GM12873 (cell line): ENCODE measurements around the gene DOK6.

ENCODE experiments used
- CTCF ChIP-seq: IDR thresholded peaks from 2 replicates; pipeline ENCODE4 v1.5.1; 2012; ENCODE audit warnings: low read depth, mild to moderate bottlenecking, moderate library complexity, low read length, control low read depth; ENCODE audit not compliant: insufficient read depth; ENCODE audit errors: missing control alignments

The DOK6 gene

GRCh38 chr18:69845593-69846506, 445.2 kb downstream of the DOK6 start:
- TF ChIP-seq CTCF, result peak; percentile 19

DNA sequence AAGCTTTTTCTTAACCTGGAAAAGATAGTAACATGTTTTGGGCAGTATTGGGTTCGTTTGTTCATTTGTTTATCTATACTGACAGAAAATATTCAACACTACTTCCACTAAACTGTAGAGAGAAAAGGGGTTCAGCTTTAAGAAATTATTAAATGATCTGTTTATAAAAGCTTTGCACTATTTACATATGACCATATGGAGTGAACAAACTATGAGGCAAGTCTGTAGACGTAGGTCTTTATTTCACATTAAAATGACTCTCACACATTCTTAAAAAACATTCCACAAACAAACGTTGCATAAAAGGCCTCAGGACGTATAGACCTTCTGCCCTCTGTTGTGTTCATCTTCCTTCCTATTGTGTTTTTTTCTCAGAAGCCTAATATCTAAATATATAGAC, 452.4 kb downstream of the DOK6 start:
- no peak for TF ChIP-seq CTCF

DNA sequence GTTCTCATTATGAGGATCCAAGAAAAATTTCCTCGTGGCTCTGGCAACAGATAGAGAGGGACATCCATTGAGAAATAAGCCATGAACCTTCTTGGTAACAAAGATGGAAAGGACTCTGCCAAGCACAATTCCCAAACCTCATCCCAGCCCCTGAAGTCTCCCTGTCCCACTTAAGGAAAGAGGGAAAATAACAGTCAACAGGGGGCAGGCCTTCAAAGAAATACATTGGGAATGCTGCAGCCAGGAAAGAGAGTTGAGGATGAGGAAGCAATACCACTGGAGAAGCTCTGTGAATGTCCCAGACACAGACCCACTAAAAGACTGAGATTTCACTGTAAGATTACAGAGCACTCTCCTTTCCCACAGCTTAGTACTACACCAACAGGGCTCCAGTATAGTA, 453.8 kb downstream of the DOK6 start:
- TF ChIP-seq CTCF, result no peak

- no peak for TF ChIP-seq CTCF
Observed at GRCh38 chr18:69858897-69859296, 458.2 kb downstream of the DOK6 start.

DNA sequence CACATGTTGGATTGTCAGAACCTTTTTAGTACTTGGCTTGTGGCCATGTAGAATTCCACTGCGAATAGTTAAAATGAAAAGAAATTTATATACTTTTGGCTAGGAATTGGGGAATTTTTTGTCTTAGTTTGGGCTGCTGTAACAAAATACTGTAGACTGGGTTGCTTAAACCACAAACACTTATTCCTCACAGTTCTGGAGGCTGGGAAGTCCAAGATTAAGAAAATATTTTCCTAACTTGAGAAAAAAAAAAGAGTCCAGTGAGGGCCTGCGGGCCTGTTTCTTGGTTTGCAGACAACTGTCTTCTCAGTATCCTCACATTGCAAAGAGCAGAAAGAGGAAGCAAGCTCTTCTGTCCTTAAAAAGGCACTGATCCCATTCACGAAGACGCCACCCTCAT, 465.1 kb downstream of the DOK6 start:
- no peak for TF ChIP-seq CTCF

DNA sequence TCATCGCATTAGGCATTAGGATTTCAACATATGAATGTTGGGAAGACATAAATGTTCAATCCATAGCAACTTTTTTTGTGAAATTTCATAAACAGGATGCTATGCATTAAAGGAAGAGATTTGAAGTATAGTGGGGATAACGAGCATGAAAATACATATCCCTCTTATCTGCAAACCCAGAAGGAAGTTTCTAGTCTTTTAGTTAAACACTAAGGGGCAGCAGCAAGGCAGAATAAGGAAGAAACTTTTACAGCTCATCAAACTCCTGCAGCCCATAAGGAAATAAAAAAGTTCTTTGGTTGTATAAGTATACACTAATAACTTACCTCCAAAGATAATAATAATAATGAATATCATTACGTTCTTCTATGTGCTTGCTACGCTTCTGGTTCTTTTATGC, 465.5 kb downstream of the DOK6 start:
- no peak for TF ChIP-seq CTCF

DNA sequence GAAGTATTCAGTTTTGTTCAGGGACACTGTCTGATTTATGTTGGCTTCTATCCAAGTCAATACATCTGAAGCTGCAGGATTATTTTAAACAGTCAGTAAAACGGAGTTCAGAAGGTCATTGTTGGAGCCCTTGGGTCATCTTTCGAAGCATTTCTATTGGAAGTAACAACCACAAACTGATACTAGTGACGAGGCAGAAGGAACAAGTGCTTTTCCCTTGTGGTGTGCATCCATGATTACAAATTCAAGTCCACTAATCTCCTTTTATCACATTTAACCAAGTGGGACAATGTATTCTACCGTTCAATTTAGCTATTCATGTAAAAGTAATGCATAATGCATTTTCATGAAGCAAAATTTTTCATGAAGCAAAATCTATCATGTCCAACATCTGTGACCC, 470.0 kb downstream of the DOK6 start:
- TF ChIP-seq CTCF, result no peak
